Keratinocyte (primary cell): ENCODE data around the gene MAL. TPM values are rescaled to one million over a fixed set of nuclear protein-coding genes. Genes with fewer than 3 reads are reported as not detected.

ENCODE experiments used
- DNase-seq: peaks from one replicate; pipeline ENCODE4 v3.0.0-alpha.2; 2011; ENCODE audit warnings: low read depth, missing footprints, low spot score
- FAIRE-seq: peaks from 2 replicates; lab custom pipeline; 2011; peaks lifted over from hg19 to GRCh38; lab: Jason Lieb, UNC
- H2AFZ ChIP-seq: 2 replicates; pipeline ENCODE4 v1.6.0; 2012; ENCODE audit warnings: low read length, control low read depth, inconsistent platforms; ENCODE audit not compliant: control insufficient read depth
- H3K27ac ChIP-seq: 2 replicates; pipeline ENCODE4 v1.5.1; 2011; ENCODE audit warnings: low read length; ENCODE audit not compliant: control insufficient read depth, insufficient read depth
- H3K27me3 ChIP-seq: 3 replicates; pipeline ENCODE4 v1.6.0; 2011; ENCODE audit warnings: low read length; ENCODE audit not compliant: control insufficient read depth, insufficient read depth; ENCODE audit errors: extremely low read depth
- H3K36me3 ChIP-seq, 2 experiments: 2 replicates in 1 of 2; 3 replicates in 1 of 2; pipeline ENCODE4 v1.5.1; 2011; ENCODE audit warnings: low read length in 2 of 2, mild to moderate bottlenecking in 1 of 2; ENCODE audit not compliant: control insufficient read depth in 2 of 2, insufficient read depth in 2 of 2; ENCODE audit errors: extremely low read depth in 1 of 2
- H3K4me1 ChIP-seq: 3 replicates; pipeline ENCODE4 v1.5.1; 2011; ENCODE audit warnings: low read length; ENCODE audit not compliant: control insufficient read depth, insufficient read depth; ENCODE audit errors: extremely low read depth
- H3K4me2 ChIP-seq: 3 replicates; pipeline ENCODE4 v1.6.0; 2011; ENCODE audit warnings: low read depth, low read length; ENCODE audit not compliant: control insufficient read depth, insufficient read depth; ENCODE audit errors: extremely low read depth
- H3K4me3 ChIP-seq, 3 experiments: fragments of 200-600 bp in 1 of 3; sonication (generic) in 1 of 3; 2 replicates in 2 of 3; 3 replicates in 1 of 3; pipeline ENCODE4 v1.5.1; 2011 to 2016; ENCODE audit warnings: low read length in 3 of 3, mild to moderate bottlenecking in 3 of 3, control low read depth in 2 of 3, inconsistent platforms in 1 of 3, low read depth in 1 of 3, mixed read lengths in 1 of 3, mixed run types in 1 of 3, moderate library complexity in 1 of 3; ENCODE audit not compliant: control insufficient read depth in 2 of 3, insufficient read depth in 2 of 3; ENCODE audit errors: extremely low read depth in 1 of 3
- H3K79me2 ChIP-seq: 2 replicates; pipeline ENCODE4 v1.6.0; 2012; ENCODE audit warnings: low read length; ENCODE audit not compliant: control insufficient read depth, insufficient read depth
- H3K9ac ChIP-seq: 3 replicates; pipeline ENCODE4 v1.6.0; 2011; ENCODE audit warnings: low read length; ENCODE audit not compliant: control insufficient read depth, insufficient read depth; ENCODE audit errors: extremely low read depth
- H3K9me1 ChIP-seq: 3 replicates; pipeline ENCODE4 v1.6.0; 2011; ENCODE audit warnings: low read length; ENCODE audit not compliant: control insufficient read depth, insufficient read depth; ENCODE audit errors: extremely low read depth
- H3K9me3 ChIP-seq: 2 replicates; pipeline ENCODE4 v1.5.1; 2012; ENCODE audit warnings: low read depth, low read length; ENCODE audit not compliant: control insufficient read depth
- H4K20me1 ChIP-seq: 3 replicates; pipeline ENCODE4 v1.6.0; 2011; ENCODE audit warnings: low read length; ENCODE audit not compliant: control insufficient read depth, insufficient read depth; ENCODE audit errors: extremely low read depth
- CTCF ChIP-seq, 3 experiments: IDR thresholded peaks in 1 of 3; conservative IDR thresholded peaks in 1 of 3; optimal IDR thresholded peaks in 1 of 3; 2 replicates in 2 of 3; 3 replicates in 1 of 3; pipeline versions ENCODE3 to v1.5.1; 2011; ENCODE audit warnings: low read length in 3 of 3, mild to moderate bottlenecking in 3 of 3, moderate library complexity in 2 of 3, control low read depth in 1 of 3, inconsistent platforms in 1 of 3; ENCODE audit not compliant: insufficient read depth in 2 of 3; ENCODE audit errors: extremely low read depth in 1 of 3
- EZH2 ChIP-seq: IDR thresholded peaks from one replicate; pipeline ENCODE4 v1.6.1; 2012; ENCODE audit warnings: inconsistent platforms, mild to moderate bottlenecking, low read length, moderate library complexity
- dilution Hi-C: fragments of 300-500 bp; cut with MboI; formaldehyde crosslinking; loops from one replicate; pipeline ENCODE4 v1.7.0; 2020; ENCODE audit warnings: low sequenced_read_pairs; ENCODE audit not compliant: extremely low pct_ligation_motif_present
- polyA plus RNA-seq, 5 experiments: library from polyadenylated mRNA; depleted of rRNA in 3 of 5; stranded (reverse) in 3 of 5; stranded (forward) in 1 of 5; unstranded in 1 of 5; fragments of >200 nt; gene quantifications; 1 replicate in 1 of 5; 2 replicates in 3 of 5; 3 replicates in 1 of 5; pipeline versions ENCODE4 v1.2.1 to v1.2.3, GENCODE V29; 2011 to 2012; ENCODE audit warnings: missing spikeins in 2 of 5, low read depth in 1 of 5, low replicate concordance in 1 of 5

MAL gene
- polyA plus RNA-seq, 1 donor (not counting 4 experiments of a cell fraction or from before 2014, with no cell fraction given) = not detected

- no peaks in the 10 kb centered on the region for H3K9me1 ChIP-seq
- no peaks in the 10 kb centered on the region for H3K27me3 ChIP-seq
- H3K4me3 ChIP-seq = no peak overlapping the region
- H2AFZ ChIP-seq = no peak overlapping the region
- H3K4me1 ChIP-seq = no peaks in the 10 kb centered on the region
- no peaks in the 10 kb centered on the region for H3K79me2 ChIP-seq
- H3K9me3 ChIP-seq = no peaks in the 10 kb centered on the region
- TF ChIP-seq EZH2 = no peak
- FAIRE-seq (no peak), DNase-seq (no peak)
- dilution Hi-C loops = no loop called here
- no peak overlapping the region for H3K9ac ChIP-seq
- H4K20me1 ChIP-seq = no peaks in the 10 kb centered on the region
- H3K27ac ChIP-seq = no peak overlapping the region
- H3K36me3 ChIP-seq = no peaks in the 10 kb centered on the region
- no peak overlapping the region for H3K4me2 ChIP-seq
These were observed 17.7 kb upstream of the MAL start for GRCh38 chr2:95007822-95008221.

DNA sequence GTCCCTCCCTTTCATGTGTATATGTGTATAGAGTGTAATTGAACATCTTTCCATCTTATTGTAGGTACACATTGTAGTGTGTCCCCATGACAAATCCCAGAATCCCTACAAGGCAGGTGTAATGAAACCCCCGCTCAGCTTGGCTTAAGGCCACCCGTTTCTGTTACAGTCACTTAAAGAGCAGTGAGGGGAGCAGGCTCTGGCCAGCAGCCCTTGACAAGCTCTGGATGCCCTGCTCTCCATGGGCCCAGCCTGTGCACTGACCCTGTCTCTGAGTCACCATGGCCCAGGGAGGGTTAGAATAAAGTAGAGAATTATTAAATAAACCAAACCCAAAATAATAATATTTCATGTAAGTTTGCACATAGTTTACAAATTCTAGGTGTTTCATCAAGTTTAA is 17.2 kb upstream of the MAL start:
- TF ChIP-seq CTCF (optimal IDR thresholded peaks at IDR 0.05 in 1 of 3, IDR thresholded peaks at IDR 0.05 in 1 of 3, conservative IDR thresholded peaks at IDR 0.05 in 1 of 3; ENCODE audit: extremely low read depth in 1 of 3, insufficient read depth in 2 of 3, low read length in 3 of 3) (no peak), EZH2 (no peak)
- Histone ChIP-seq H4K20me1 (no peaks in the 10 kb centered on the region), H2AFZ (no peak overlapping the region), H3K4me3 (no peak overlapping the region), H3K27me3 (no peaks in the 10 kb centered on the region), H3K27ac (no peak overlapping the region), H3K9me3 (no peaks in the 10 kb centered on the region), H3K4me2 (no peak overlapping the region), H3K36me3 (no peaks in the 10 kb centered on the region), H3K9me1 (no peaks in the 10 kb centered on the region), H3K9ac (no peak overlapping the region), H3K4me1 (no peaks in the 10 kb centered on the region), H3K79me2 (no peaks in the 10 kb centered on the region)
- no peak for FAIRE-seq
- DNase-seq = no peak
- dilution Hi-C loops = no loop called here

GRCh38 chr2:95008996-95009395 is 16.5 kb upstream of the MAL start:
- H3K36me3 ChIP-seq = no peaks in the 10 kb centered on the region
- H4K20me1 ChIP-seq = no peaks in the 10 kb centered on the region
- TF ChIP-seq CTCF (optimal IDR thresholded peaks at IDR 0.05 in 1 of 3, IDR thresholded peaks at IDR 0.05 in 1 of 3, conservative IDR thresholded peaks at IDR 0.05 in 1 of 3; ENCODE audit: extremely low read depth in 1 of 3, insufficient read depth in 2 of 3, low read length in 3 of 3) (no peak), EZH2 (no peak)
- H2AFZ ChIP-seq = no peak overlapping the region
- H3K9me3 ChIP-seq = no peaks in the 10 kb centered on the region
- DNase-seq (no peak), FAIRE-seq (no peak)
- H3K9me1 ChIP-seq = no peaks in the 10 kb centered on the region
- no peak overlapping the region for H3K27ac ChIP-seq
- no peaks in the 10 kb centered on the region for H3K4me1 ChIP-seq
- no peak overlapping the region for H3K4me2 ChIP-seq
- H3K4me3 ChIP-seq = no peak overlapping the region
- dilution Hi-C loops = no loop called here
- no peaks in the 10 kb centered on the region for H3K79me2 ChIP-seq
- no peak overlapping the region for H3K9ac ChIP-seq
- no peaks in the 10 kb centered on the region for H3K27me3 ChIP-seq
